ENCODE measurements around the gene CREB5.

DNA sequence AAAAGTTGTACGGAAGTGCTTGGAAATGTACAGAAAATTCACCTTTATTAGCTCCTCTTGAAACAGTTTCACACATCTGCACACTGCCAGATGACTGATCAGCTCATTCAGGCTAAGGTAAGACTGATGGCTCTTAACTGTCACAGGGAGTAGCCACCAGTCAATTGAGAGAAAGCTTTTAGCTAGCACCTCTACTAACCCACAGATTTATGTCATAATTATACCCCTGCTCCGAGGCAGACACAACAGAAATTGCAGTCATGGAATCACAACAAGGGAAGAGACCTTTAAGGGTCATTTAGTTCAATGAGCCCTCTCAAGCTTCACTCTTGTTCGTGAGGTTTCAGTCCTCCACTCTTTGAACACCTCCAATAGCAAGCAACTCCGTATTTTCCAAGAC is 310.4 kb downstream of the CREB5 start:
- TF ChIP-seq POLR2AphosphoS5 (IDR thresholded peaks at IDR 0.05) = no peak
- TF ChIP-seq, protein P1, sequence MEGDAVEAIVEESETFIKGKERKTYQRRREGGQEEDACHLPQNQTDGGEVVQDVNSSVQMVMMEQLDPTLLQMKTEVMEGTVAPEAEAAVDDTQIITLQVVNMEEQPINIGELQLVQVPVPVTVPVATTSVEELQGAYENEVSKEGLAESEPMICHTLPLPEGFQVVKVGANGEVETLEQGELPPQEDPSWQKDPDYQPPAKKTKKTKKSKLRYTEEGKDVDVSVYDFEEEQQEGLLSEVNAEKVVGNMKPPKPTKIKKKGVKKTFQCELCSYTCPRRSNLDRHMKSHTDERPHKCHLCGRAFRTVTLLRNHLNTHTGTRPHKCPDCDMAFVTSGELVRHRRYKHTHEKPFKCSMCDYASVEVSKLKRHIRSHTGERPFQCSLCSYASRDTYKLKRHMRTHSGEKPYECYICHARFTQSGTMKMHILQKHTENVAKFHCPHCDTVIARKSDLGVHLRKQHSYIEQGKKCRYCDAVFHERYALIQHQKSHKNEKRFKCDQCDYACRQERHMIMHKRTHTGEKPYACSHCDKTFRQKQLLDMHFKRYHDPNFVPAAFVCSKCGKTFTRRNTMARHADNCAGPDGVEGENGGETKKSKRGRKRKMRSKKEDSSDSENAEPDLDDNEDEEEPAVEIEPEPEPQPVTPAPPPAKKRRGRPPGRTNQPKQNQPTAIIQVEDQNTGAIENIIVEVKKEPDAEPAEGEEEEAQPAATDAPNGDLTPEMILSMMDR (IDR thresholded peaks at IDR 0.05 in 8 of 11, conservative IDR thresholded peaks at IDR 0.05 in 3 of 11) = no peak
- no peak for TF ChIP-seq POLR2A (IDR thresholded peaks at IDR 0.05)

Data from spleen (tissue), 7 donors.